ENCODE results near the gene CFDP1. TPM values are rescaled to one million over a fixed set of nuclear protein-coding genes. Genes with fewer than 3 reads are reported as not detected.

CFDP1 gene
- total RNA-seq, 1 experiment from 2014 or later: 52.6 TPM

DNA sequence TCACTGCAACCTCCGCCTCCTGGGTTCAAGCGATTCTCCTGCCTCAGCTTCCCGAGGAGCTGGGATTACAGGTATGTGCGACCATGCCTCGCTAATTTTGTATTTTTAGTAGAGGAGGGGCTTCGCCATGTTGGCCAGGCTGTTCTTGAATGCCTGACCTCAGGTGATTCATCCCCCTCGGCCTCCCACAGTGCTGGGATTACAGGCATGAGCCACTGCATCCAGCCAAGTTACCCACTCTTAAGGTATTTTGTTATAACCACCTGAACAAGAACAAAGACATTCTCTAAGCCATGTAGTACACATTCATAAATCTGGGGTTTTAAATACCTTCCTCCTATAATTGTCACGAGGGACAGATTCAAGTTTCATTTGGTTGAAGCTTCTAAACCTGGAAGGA, 43.5 kb upstream of the CFDP1 start:
- Histone ChIP-seq H3K9me3 (ENCODE audit: insufficient read depth, low read depth) (no peaks in the 10 kb centered on the region), H3K9me2 (ENCODE audit: insufficient read depth) (no peaks in the 10 kb centered on the region), H3K79me2 (ENCODE audit: low read depth) (no peaks in the 10 kb centered on the region), H3K27me3 (ENCODE audit: insufficient read depth, low read depth) (no peaks in the 10 kb centered on the region), H2AFZ (no peak overlapping the region), H3K4me2 (no peak overlapping the region), H3K4me3 (no peak overlapping the region), H3K27ac (no peak overlapping the region), H3K4me1 (replicated peaks; ENCODE audit: insufficient read depth) (peaks cover 17% of the 10 kb centered on the region; the same call in 1 of the 2 replicates), H3F3A (ENCODE audit: insufficient read depth, low read depth) (peaks cover 6% of the 10 kb centered on the region; the same call in 1 of the 2 replicates), H3K36me3 (ENCODE audit: low read depth) (no peaks in the 10 kb centered on the region), H4K20me1 (ENCODE audit: insufficient read depth) (no peaks in the 10 kb centered on the region)
- no TSS peak for BruUV-seq (replicated peaks)
- CTCF ChIA-PET: interaction anchor here (0.5 to 0.6 kb wide), 2 partner anchors 41 to 144 kb away, joined by 3 to 7 read pairs; no protein-coding TSS in a partner anchor
- intact Hi-C loops (cut with micrococcal nuclease; ENCODE audit: unreplicated experiment): no loop called here
- POLR2A ChIA-PET (ENCODE audit: unreplicated experiment): no interaction called here
- no peak for TF ChIP-seq EZH2 (IDR thresholded peaks at IDR 0.05; ENCODE audit: low read depth)
- TF ChIP-seq, protein P1, sequence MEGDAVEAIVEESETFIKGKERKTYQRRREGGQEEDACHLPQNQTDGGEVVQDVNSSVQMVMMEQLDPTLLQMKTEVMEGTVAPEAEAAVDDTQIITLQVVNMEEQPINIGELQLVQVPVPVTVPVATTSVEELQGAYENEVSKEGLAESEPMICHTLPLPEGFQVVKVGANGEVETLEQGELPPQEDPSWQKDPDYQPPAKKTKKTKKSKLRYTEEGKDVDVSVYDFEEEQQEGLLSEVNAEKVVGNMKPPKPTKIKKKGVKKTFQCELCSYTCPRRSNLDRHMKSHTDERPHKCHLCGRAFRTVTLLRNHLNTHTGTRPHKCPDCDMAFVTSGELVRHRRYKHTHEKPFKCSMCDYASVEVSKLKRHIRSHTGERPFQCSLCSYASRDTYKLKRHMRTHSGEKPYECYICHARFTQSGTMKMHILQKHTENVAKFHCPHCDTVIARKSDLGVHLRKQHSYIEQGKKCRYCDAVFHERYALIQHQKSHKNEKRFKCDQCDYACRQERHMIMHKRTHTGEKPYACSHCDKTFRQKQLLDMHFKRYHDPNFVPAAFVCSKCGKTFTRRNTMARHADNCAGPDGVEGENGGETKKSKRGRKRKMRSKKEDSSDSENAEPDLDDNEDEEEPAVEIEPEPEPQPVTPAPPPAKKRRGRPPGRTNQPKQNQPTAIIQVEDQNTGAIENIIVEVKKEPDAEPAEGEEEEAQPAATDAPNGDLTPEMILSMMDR (conservative IDR thresholded peaks at IDR 0.05): no peak
- DNase-seq: peak in 1 of 2 experiments; percentile 50

DNA sequence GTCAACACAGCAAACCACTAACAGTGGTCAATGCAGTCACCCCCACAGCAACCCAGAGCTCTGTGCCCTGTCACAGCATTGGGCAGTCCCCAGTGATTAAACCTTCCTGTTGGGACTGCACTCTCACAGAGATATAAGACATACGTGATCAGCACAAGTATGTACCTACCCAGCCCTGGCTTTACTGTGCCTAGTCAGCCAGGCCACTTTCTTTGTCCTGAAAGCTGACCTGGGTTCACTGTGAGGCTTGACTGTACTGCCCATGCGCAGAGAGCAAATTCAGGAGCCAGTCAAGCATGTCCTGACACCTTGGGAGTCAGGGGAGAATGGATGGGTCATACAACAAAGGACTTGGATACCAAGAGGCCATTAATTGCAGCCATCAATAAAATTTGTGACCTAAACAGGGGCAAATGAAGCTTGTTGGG, 42.1 kb upstream of the CFDP1 start:
- TF ChIP-seq EZH2 (IDR thresholded peaks at IDR 0.05; ENCODE audit: low read depth): no peak
- TF ChIP-seq, protein P1 (conservative IDR thresholded peaks at IDR 0.05): no peak
- no peak for DNase-seq
- POLR2A ChIA-PET (ENCODE audit: unreplicated experiment): no interaction called here
- CTCF ChIA-PET: no interaction called here
- no peaks in the 10 kb centered on the region for H3K36me3 ChIP-seq (ENCODE audit: low read depth)
- no peak overlapping the region for H2AFZ ChIP-seq
- H3K4me2 ChIP-seq: no peak overlapping the region
- H3K79me2 ChIP-seq (ENCODE audit: low read depth): no peaks in the 10 kb centered on the region
- intact Hi-C loops (cut with micrococcal nuclease; ENCODE audit: unreplicated experiment): no loop called here
- H4K20me1 ChIP-seq (ENCODE audit: insufficient read depth): no peaks in the 10 kb centered on the region
- peaks cover 17% of the 10 kb centered on the region; the same call in 1 of the 2 replicates for H3K4me1 ChIP-seq (replicated peaks; ENCODE audit: insufficient read depth)
- H3K9me3 ChIP-seq (ENCODE audit: insufficient read depth, low read depth): no peaks in the 10 kb centered on the region
- BruUV-seq (replicated peaks): no TSS peak
- H3K27ac ChIP-seq: no peak overlapping the region
- no peaks in the 10 kb centered on the region for H3K9me2 ChIP-seq (ENCODE audit: insufficient read depth)
- peaks cover 10% of the 10 kb centered on the region; the same call in 1 of the 2 replicates for H3F3A ChIP-seq (ENCODE audit: insufficient read depth, low read depth)
- no peak overlapping the region for H3K4me3 ChIP-seq
- no peaks in the 10 kb centered on the region for H3K27me3 ChIP-seq (ENCODE audit: insufficient read depth, low read depth)

DNA sequence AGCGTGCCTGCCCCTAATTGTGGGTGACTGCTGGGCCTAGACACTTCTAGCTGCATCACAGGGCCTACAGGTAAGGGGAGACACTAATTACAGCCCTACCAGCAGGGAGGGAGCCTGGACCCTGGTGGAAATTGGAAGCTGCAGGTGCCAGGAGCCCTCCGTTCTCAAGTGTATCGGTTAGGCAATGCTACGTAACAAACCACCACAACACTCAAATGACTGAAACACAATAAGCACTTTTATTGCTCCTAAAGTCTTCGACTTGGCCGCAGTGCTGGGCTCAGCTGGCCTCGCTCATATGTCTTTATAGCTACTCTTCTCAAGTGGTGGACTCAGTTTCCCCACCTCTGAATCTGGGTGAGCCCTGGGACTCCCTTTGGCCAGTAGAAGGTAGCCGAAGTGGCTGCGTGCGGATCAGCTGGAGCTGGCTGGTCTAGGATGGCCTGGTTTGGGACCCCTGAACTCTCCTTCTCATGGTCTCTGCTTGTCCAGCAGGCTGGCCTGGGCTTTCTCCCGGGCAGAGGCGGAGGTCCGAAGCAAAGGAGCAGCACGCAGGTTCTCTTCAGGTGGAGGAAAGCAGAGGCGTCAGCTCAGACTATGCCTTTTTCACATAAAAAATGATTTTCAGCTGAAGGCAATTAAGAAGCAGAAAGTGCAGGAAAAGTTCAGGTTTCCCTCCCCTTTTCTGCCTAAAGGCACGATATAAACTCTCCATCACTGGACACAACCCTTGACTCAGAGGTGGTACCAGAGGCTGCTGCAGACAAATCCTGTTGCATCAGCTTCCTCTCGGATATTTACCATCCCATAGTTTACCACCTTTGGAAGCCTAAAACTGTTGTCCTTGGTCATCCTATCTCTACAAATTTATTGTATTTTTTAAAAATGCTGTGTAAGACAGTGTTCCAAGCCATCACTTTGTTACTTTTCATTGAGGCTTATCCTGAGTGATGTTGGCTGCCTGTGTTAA, 39.9 kb upstream of the CFDP1 start:
- CTCF ChIA-PET: no interaction called here
- Histone ChIP-seq H3K36me3 (ENCODE audit: low read depth) (no peaks in the 10 kb centered on the region), H3K4me2 (no peak overlapping the region), H3K4me3 (no peak overlapping the region), H3K27ac (no peak overlapping the region), H3K79me2 (ENCODE audit: low read depth) (no peaks in the 10 kb centered on the region), H3F3A (ENCODE audit: insufficient read depth, low read depth) (peaks cover 10% of the 10 kb centered on the region; the same call in 1 of the 2 replicates), H3K27me3 (ENCODE audit: insufficient read depth, low read depth) (no peaks in the 10 kb centered on the region), H3K4me1 (replicated peaks; ENCODE audit: insufficient read depth) (peaks cover 17% of the 10 kb centered on the region; the same call in 1 of the 2 replicates), H4K20me1 (ENCODE audit: insufficient read depth) (no peaks in the 10 kb centered on the region), H2AFZ (no peak overlapping the region), H3K9me3 (ENCODE audit: insufficient read depth, low read depth) (no peaks in the 10 kb centered on the region), H3K9me2 (ENCODE audit: insufficient read depth) (no peaks in the 10 kb centered on the region)
- POLR2A ChIA-PET (ENCODE audit: unreplicated experiment): no interaction called here
- intact Hi-C loops (cut with micrococcal nuclease; ENCODE audit: unreplicated experiment): loop anchor here (5.0 kb wide), 1 partner anchor 289 kb away; no protein-coding TSS in a partner anchor
- BruUV-seq (replicated peaks): no TSS peak
- TF ChIP-seq EZH2 (IDR thresholded peaks at IDR 0.05; ENCODE audit: low read depth): no peak
- TF ChIP-seq, protein P1 (conservative IDR thresholded peaks at IDR 0.05): no peak
- no peak for DNase-seq

Data from PC-9 (cell line).